Loucy (cell line): Measurements from ENCODE around the gene SPDYE17.
"Not testable (repeated sequence)": the region's sequence is repeated elsewhere in the genome, so short reads cannot be mapped to it uniquely, and the experiment has no call there.

Experiments used
- CTCF ChIP-seq: fragments of 200-600 bp; sonication (generic); conservative IDR thresholded peaks from 2 replicates; pipeline ENCODE4 v1.5.1; 2014; ENCODE audit warnings: mild to moderate bottlenecking, antibody characterized with exemption, low read length
- EZH2phosphoT487 ChIP-seq: fragments of 200-600 bp; IDR thresholded peaks from 2 replicates; pipeline ENCODE4 v1.6.1; 2018; ENCODE audit warnings: antibody characterized with exemption, mild to moderate bottlenecking, moderate library complexity, borderline replicate concordance

- not testable (repeated sequence) for TF ChIP-seq CTCF, EZH2phosphoT487
Observed at GRCh38 chr7:77002678-77003233, 29.4 kb downstream of the SPDYE17 start.
